ENCODE data around the gene WDR33.

The WDR33 gene

GRCh38 chr2:127665267-127665893 lies 145.6 kb downstream of the WDR33 start:
- no peak for DNase-seq (ENCODE audit: low read depth)
- TF ChIP-seq CTCF (conservative IDR thresholded peaks at IDR 0.05; ENCODE audit: low read depth, low read length) = no peak
- H3K4me3 ChIP-seq (ENCODE audit: low read depth, low read length) = no peak overlapping the region

GRCh38 chr2:127664895-127665225 lies 146.1 kb downstream of the WDR33 start:
- TF ChIP-seq CTCF (conservative IDR thresholded peaks at IDR 0.05; ENCODE audit: low read depth, low read length) = no peak
- no peak overlapping the region for H3K4me3 ChIP-seq (ENCODE audit: low read depth, low read length)
- DNase-seq (ENCODE audit: low read depth) = no peak

GRCh38 chr2:127664065-127664894 lies 146.7 kb downstream of the WDR33 start:
- no peak for TF ChIP-seq CTCF (conservative IDR thresholded peaks at IDR 0.05; ENCODE audit: low read depth, low read length)
- DNase-seq (ENCODE audit: low read depth) = no peak
- peak overlapping the region; percentile 28 for H3K4me3 ChIP-seq (ENCODE audit: low read depth, low read length)

- DNase-seq (ENCODE audit: low read depth) = no peak
- no peak overlapping the region for H3K4me3 ChIP-seq (ENCODE audit: low read depth, low read length)
Observed at GRCh38 chr2:127663566-127664064, 147.4 kb downstream of the WDR33 start.

GRCh38 chr2:127662937-127663565 lies 147.9 kb downstream of the WDR33 start:
- no peak for TF ChIP-seq CTCF (conservative IDR thresholded peaks at IDR 0.05; ENCODE audit: low read depth, low read length)
- no peak for DNase-seq (ENCODE audit: low read depth)
- H3K4me3 ChIP-seq (ENCODE audit: low read depth, low read length) = no peak overlapping the region

More at GRCh38 chr2:127663566-127664064, 147.4 kb downstream of the WDR33 start:
- TF ChIP-seq CTCF (conservative IDR thresholded peaks at IDR 0.05; ENCODE audit: low read depth, low read length) = no peak

GRCh38 chr2:127661949-127662510 lies 148.9 kb downstream of the WDR33 start:
- TF ChIP-seq CTCF (conservative IDR thresholded peaks at IDR 0.05; ENCODE audit: low read depth, low read length) = no peak
- no peak overlapping the region for H3K4me3 ChIP-seq (ENCODE audit: low read depth, low read length)
- no peak for DNase-seq (ENCODE audit: low read depth)

Measured in choroid plexus epithelial cell (primary cell).